Gastroesophageal sphincter (tissue), 4 donors: ENCODE results near the gene ROR2. TPM values are rescaled to one million over a fixed set of nuclear protein-coding genes. Genes with fewer than 3 reads are reported as not detected.

Experiments used
- ATAC-seq: fragments of 150-250 bp; one replicate; pipeline ENCODE4 v1.9.1; 2016; ENCODE audit warnings: mild to moderate bottlenecking, moderate library complexity
- H3K27ac ChIP-seq, 4 donors: fragments of 200-600 bp; sonication (generic) in 3 of 4; 1 replicate in 3 of 4; 2 replicates in 1 of 4; pipeline ENCODE4 v1.5.1; 2016 to 2019
- H3K27me3 ChIP-seq: fragments of 200-600 bp; sonication (generic); one replicate; pipeline ENCODE4 v1.5.1; 2019
- H3K36me3 ChIP-seq, 2 donors: fragments of 200-600 bp; sonication (generic); one replicate each; pipeline ENCODE4 v1.5.1; 2019; ENCODE audit warnings: control low read depth in 1 of 2
- H3K4me1 ChIP-seq, 3 donors: fragments of 200-600 bp; sonication (generic); 1 replicate in 2 of 3; 2 replicates in 1 of 3; pipeline ENCODE4 v1.5.1; 2016 to 2019; ENCODE audit warnings: control low read depth in 2 of 3
- H3K4me3 ChIP-seq, 2 donors: fragments of 200-600 bp; sonication (generic); one replicate each; pipeline ENCODE4 v1.5.1; 2019; ENCODE audit warnings: mild to moderate bottlenecking in 1 of 2, moderate library complexity in 1 of 2
- H3K9me3 ChIP-seq, 3 donors: fragments of 200-600 bp; sonication (generic); one replicate each; pipeline ENCODE4 v1.5.1; 2017 to 2019; ENCODE audit warnings: control low read depth in 2 of 3
- EP300 ChIP-seq: sonication (generic); formaldehyde crosslinking; IDR thresholded peaks from one replicate; pipeline ENCODE4 v1.6.1; 2017; ENCODE audit warnings: antibody characterized with exemption, mild to moderate bottlenecking
- POLR2A ChIP-seq, 2 donors: fragments of 450-650 bp; IDR thresholded peaks; one replicate each; pipeline ENCODE4 v1.6.1; 2017; ENCODE audit warnings: antibody characterized with exemption in 2 of 2, mild to moderate bottlenecking in 2 of 2, moderate library complexity in 1 of 2
- POLR2AphosphoS5 ChIP-seq: sonication (generic); formaldehyde crosslinking; IDR thresholded peaks from one replicate; pipeline ENCODE4 v1.6.1; 2017; ENCODE audit warnings: antibody characterized with exemption
- WGBS, 2 donors: methylation state at CpG; one replicate each; pipeline ENCODE4 v1.1.5; 2018; ENCODE audit warnings: low coverage in 1 of 2; 5-methylcytosine and 5-hydroxymethylcytosine counted together
- total RNA-seq, 4 donors: library from RNA; depleted of rRNA; stranded (reverse); fragments of >200 nt; gene quantifications; one replicate each; pipeline ENCODE4 v1.1.0, GENCODE V29; 2016
- TF ChIP-seq, protein P1 (sequence below), 4 experiments: fragments of 200-600 bp in 2 of 4; fragments of 450-650 bp in 2 of 4; sonication (generic) in 1 of 4; IDR thresholded peaks; one replicate each; pipeline ENCODE4 v1.5.1; 2017 to 2019; ENCODE audit warnings: antibody characterized with exemption in 4 of 4, mild to moderate bottlenecking in 2 of 4, moderate library complexity in 2 of 4

The ROR2 gene
- total RNA-seq, 4 donors from 2014 or later, result 40.8 to 69.1 (median 63.2) TPM

DNA sequence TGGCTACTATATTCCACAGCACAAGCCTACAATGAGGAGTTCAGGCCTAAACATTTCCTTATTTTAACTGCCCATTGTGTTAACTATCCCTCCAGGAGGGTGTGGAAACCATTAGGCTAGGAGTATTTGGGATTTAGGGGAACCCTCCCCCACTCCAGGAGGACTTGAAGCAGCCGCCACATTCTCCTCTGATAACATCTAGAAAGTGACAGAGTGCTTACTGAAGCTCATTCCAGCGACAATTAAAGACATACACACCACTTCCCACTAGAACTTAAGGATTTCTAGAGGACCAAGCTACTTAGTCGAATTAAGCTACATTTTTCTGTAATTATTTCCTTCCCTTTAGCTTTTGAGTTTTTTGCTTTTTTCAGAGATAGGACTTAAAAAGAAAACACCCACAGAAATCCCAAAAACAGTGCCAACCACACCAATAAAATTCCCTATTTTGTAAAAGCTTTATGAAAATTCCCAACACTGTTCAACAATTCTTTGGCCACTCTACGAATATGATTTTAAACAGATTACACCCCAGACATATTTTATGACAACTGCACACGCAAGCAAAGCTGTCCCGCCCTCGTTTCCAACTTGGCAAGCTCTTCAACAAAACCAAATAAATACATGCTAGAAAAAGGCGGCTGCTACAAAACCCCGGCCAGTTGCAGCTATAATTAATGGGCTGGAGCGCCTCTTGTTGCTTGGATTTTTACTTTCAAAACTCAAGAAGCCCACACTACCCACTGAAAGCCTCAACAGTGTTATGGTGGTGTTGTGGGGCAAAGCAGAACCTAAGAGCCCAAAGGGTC is 4.5 kb downstream of the ROR2 start:
- peak; percentile 41 for ATAC-seq
- Histone ChIP-seq H3K36me3 (no peaks in the 10 kb centered on the region), H3K4me1 (peaks cover 4 to 87% (median 11%) of the 10 kb centered on the region in 3 donors), H3K9me3 (no peaks in the 10 kb centered on the region), H3K4me3 (peak overlapping the region in 1 of 2 donors; percentile 22), H3K27me3 (peaks cover 19% of the 10 kb centered on the region), H3K27ac (peak overlapping the region; percentile 80 to 96 (median 90))
- 0 to 19% methylated on average over 2 to 9 of the region's 10 CpGs for WGBS, 2 donors
- TF ChIP-seq POLR2A (IDR thresholded peaks at IDR 0.05), result no peak
- TF ChIP-seq, protein P1, sequence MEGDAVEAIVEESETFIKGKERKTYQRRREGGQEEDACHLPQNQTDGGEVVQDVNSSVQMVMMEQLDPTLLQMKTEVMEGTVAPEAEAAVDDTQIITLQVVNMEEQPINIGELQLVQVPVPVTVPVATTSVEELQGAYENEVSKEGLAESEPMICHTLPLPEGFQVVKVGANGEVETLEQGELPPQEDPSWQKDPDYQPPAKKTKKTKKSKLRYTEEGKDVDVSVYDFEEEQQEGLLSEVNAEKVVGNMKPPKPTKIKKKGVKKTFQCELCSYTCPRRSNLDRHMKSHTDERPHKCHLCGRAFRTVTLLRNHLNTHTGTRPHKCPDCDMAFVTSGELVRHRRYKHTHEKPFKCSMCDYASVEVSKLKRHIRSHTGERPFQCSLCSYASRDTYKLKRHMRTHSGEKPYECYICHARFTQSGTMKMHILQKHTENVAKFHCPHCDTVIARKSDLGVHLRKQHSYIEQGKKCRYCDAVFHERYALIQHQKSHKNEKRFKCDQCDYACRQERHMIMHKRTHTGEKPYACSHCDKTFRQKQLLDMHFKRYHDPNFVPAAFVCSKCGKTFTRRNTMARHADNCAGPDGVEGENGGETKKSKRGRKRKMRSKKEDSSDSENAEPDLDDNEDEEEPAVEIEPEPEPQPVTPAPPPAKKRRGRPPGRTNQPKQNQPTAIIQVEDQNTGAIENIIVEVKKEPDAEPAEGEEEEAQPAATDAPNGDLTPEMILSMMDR (IDR thresholded peaks at IDR 0.05), result peak in 1 of 4 experiments; percentile 29
- peak; percentile 79 for TF ChIP-seq POLR2AphosphoS5
- no peak for TF ChIP-seq EP300

DNA sequence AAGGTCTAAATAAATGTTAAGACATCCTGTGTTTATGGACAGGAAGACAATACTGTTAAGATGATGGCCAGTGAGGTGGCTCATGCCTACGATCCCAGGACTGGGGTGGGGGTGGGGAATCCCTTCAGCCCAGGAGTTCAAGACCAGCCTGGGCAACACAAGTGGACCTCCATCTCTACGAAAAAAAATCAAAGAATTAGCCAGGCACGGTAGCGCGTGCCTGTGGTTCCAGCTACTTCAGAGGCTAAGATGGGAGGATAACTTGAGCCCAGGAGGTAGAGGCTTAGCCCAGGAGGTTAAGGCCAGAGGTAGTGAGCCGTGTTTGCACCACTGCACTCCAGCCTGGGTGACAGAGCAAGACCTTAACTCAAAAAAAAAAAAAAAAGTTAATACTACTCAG is 5.3 kb downstream of the ROR2 start:
- no peak for ATAC-seq
- TF ChIP-seq POLR2A (IDR thresholded peaks at IDR 0.05) (no peak), EP300 (no peak), POLR2AphosphoS5 (no peak)
- TF ChIP-seq, protein P1 (IDR thresholded peaks at IDR 0.05), result no peak
- Histone ChIP-seq H3K4me1 (peaks cover 4 to 89% (median 11%) of the 10 kb centered on the region in 3 donors), H3K9me3 (no peaks in the 10 kb centered on the region), H3K4me3 (no peak overlapping the region), H3K27ac (peak overlapping the region; percentile 80 to 96 (median 90)), H3K27me3 (peaks cover 11% of the 10 kb centered on the region), H3K36me3 (no peaks in the 10 kb centered on the region)
- WGBS, 2 donors, result 58 to 60% methylated on average over 6 of the region's 6 CpGs

DNA sequence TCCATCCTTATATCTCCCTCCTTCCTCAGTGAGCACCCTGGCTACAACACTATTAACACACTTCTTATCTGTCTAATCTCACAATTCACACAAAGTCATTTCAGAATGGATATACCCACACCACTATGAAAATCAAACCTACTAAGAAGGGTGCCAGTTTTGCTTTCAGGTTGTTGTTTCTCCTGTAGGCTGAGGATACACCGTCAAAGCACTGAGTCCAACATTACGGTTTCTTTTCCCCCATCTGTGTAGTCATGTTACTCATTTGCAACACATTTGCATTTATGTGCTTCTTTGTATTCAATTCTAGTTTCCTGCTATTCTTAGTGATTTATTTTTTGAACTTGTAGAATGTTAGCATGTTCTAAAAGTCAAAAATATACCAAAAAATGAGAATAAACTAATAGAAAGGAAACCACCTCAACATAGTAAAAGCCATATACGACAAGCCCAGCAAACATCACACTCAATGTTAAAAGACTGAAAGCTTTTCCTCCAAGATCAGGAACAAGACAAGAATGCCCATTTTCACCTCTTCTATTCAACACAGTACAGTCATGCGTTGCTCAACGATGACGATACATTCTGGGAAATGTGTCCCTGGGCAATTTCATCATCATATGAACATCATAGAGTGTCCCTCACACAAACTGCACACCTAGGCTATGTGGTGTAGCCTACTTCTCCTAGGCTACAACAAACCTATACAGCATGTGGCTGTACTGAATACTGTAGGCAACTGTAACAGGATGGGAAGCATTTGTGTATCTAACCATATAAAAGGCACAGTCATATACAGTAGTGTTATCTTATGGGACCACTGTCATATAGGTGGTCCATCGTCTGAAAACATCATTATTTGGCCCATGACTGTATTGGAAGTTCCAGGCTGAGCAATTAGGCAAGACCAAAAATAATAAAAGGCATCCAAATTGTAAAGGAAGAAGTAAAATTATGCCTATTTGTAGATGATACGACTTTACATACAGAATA is 6.3 kb downstream of the ROR2 start:
- no peaks in the 10 kb centered on the region for H3K9me3 ChIP-seq
- TF ChIP-seq POLR2A (IDR thresholded peaks at IDR 0.05) (no peak), EP300 (no peak), POLR2AphosphoS5 (peak; percentile 70)
- TF ChIP-seq, protein P1 (IDR thresholded peaks at IDR 0.05), result no peak
- H3K36me3 ChIP-seq, result no peaks in the 10 kb centered on the region
- H3K4me3 ChIP-seq, result no peak overlapping the region
- no peak for ATAC-seq
- peak overlapping the region in 3 of 4 donors; percentile 20 to 96 (median 94) for H3K27ac ChIP-seq
- H3K4me1 ChIP-seq, result peaks cover 4 to 88% (median 11%) of the 10 kb centered on the region in 3 donors
- WGBS, 2 donors, result 86 to 88% methylated on average over 8 of the region's 8 CpGs
- H3K27me3 ChIP-seq, result peaks cover 2% of the 10 kb centered on the region

DNA sequence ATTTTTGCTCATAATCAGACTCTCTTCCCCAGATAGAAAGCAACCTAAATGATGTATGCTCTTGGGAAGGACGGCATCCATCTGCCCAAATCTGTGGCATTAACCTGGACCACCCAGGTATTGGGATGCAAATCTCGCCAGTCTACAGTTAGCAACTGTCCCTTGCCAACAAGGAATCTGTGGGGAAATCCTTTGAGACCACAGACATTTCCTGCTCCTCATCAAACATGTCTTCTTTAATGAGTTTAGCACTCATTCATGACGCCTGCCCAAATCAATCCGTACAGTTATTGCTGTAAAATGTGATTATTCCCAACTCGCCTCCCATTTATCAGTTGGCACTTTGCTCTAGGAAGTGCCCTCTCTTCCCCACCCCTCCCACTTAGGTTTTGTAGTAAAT is 7.8 kb downstream of the ROR2 start:
- Histone ChIP-seq H3K27me3 (no peaks in the 10 kb centered on the region), H3K9me3 (no peaks in the 10 kb centered on the region), H3K4me3 (no peak overlapping the region), H3K4me1 (peaks cover 4 to 85% (median 11%) of the 10 kb centered on the region in 3 donors), H3K36me3 (no peaks in the 10 kb centered on the region), H3K27ac (peak overlapping the region in 1 of 4 donors; percentile 65)
- 84 to 96% methylated on average over 5 of the region's 5 CpGs for WGBS, 2 donors
- ATAC-seq, result no peak
- no peak for TF ChIP-seq POLR2A (IDR thresholded peaks at IDR 0.05)
- no peak for TF ChIP-seq EP300
- TF ChIP-seq POLR2AphosphoS5, result no peak
- TF ChIP-seq, protein P1 (IDR thresholded peaks at IDR 0.05), result no peak
